ENCODE results near the gene ANKRA2.
"Not testable (repeated sequence)": the region's sequence is repeated elsewhere in the genome, so short reads cannot be mapped to it uniquely, and the experiment has no call there.

The ANKRA2 gene

DNA sequence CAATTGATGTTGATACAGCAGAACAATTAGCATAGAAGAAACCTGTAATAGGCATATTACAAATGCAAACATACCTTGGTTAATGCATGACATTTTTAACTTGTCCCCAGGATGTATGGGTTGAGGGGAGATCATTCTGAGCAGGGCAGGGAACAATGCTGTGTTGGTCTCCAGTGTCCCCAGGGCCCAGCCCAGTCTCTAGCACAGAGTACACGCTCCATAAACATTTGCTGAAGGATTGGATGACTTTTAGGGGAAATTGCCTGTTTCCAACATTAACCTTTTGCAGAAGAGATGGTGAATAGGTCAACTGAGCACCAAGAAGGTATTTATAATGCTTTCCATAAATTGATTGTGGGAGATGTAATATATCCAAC is 20.0 kb downstream of the ANKRA2 start:
- DNase-seq, result no peak

DNA sequence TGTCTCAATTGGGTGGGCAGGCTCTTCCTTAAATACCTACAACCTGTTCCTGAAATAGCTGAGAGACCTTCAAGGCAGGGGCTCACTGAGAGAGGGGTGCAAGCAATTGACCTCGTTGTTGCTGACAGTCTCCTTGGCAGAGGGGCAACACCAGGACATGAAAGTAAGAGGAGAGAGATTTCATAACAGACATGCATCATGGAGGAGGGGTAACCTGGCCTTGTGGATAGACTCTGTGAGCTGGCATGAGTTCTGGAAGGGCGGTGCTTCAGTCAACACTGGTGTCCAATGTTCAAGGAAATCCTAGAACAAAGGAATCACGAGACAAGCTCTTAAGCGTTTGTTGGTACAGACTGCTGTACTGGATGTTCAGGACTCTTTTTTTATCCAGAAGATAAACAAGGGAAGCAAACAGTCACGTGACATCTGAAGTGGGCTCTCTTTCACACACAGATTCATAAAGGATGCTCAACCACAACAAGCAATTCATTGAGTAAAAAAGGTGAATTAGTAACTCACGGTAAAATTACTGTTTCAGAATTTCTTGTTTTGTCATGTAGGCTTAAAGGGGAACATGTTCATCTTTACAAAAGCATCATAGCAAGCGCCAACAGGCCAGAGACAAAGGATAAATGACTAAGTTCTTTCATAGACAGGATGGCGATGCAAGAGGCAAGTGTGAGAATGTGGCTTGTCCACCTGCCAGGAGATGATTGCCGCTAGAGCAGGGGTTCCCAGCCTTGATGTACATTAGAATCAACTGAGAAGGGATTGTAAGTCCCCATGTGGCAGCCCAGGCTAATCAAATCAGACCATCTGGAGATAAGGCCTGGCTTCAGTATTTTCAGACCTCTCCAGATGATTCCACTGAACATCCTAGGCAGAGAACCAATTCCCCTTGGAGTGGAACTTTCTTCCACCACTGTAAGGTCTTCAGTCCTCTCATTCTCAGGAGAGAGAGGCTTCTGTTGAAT is 20.7 kb downstream of the ANKRA2 start:
- no peak for DNase-seq

- no peak for DNase-seq
Observed at GRCh38 chr5:73542020-73542419, 23.4 kb downstream of the ANKRA2 start.

- DNase-seq, result no peak
Observed at GRCh38 chr5:73540192-73540591, 25.2 kb downstream of the ANKRA2 start.

GRCh38 chr5:73539730-73540129 is 25.7 kb downstream of the ANKRA2 start:
- DNase-seq, result no peak

DNA sequence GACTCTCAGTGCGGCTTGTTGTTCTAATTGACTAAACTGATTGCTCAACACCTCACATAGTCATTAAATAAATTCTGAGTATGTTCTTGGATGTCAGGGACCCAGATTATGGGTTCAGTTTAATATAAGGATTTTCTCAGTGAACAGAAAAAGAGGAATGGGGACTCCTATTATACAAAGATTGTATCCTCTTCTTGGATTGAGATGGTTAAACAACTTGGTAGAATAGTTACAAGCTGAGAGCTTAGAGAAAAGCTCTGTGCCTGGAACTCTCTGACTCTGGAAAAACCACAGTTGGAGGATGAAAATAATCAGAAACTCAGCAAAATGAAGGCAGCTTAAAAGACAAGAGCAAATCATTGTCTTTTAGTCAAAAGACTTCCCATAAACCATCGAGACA is 30.5 kb downstream of the ANKRA2 start:
- no peak for DNase-seq

- DNase-seq, result no peak
Observed at GRCh38 chr5:73534011-73534644, 31.3 kb downstream of the ANKRA2 start.

GRCh38 chr5:73532195-73532594 is 33.2 kb downstream of the ANKRA2 start:
- no peak for DNase-seq

DNA sequence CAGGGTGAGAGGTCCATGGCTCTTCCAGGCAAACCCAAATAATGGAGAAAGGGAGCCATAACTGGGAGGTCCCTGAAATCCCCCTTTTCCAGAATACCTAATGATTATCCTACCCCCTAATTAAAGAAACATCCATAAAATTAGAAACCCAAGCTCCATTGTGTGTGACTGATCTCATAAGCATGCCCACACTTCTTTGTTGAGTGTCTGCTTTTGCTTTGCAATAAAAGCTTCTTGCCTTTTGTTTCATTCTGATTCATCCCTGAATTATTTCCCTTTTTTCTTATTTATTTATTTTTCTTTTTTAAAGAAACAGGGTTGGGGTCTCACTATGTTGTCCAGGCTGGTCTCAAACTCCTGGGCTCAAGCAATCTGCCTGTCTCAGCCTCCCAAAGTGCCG is 34.1 kb downstream of the ANKRA2 start:
- DNase-seq, result no peak

- no peak for DNase-seq
Observed at GRCh38 chr5:73529081-73529480, 36.4 kb downstream of the ANKRA2 start.

GRCh38 chr5:73528248-73528647 is 37.2 kb downstream of the ANKRA2 start:
- no peak for DNase-seq

DNA sequence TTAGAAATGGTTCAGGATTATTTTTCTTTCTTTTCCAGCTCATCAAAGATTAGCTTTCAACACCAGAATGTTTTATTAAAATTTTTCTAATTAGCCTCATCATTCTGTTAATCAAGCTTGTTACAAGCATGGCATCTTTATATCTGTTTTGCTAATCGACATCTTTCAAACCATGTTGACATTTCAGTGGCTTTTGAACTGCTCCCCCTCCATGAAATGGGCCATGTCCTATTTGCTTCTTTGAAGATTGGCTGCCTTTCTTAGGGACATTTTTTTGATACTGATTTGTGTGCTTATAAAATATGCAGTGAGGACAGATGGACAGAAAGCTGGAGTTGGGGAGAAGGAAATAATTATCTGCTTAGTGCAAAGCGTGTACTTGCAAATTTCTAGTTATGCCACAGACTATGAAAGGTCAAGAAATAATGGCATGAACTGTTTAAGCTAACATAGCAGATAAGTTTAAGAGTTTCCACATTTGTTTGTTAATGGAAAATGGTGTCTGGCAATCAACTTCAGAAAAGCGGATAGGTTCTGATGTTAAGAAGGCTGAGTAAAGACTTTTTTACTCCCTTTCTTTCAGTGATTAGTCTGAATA is 39.7 kb downstream of the ANKRA2 start:
- DNase-seq, result no peak

DNA sequence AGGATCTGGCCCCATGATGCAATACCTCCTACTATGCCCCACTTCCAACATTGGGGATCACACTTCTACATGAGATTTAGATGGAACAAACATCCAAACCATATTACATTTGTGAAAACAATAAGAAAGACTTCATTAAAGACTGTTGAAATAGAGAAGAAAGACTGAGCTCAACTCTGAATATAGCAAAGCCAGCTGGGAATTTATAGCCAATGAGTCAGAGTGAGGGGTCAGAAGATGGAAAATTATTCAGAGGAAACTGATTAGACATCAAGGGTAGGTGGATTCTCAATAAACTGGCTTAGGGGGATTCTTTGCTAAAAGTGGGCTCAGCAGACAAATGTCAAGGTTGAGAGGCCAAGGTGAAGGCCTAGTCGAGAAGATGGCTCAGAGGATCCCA is 41.6 kb downstream of the ANKRA2 start:
- no peak for DNase-seq

DNA sequence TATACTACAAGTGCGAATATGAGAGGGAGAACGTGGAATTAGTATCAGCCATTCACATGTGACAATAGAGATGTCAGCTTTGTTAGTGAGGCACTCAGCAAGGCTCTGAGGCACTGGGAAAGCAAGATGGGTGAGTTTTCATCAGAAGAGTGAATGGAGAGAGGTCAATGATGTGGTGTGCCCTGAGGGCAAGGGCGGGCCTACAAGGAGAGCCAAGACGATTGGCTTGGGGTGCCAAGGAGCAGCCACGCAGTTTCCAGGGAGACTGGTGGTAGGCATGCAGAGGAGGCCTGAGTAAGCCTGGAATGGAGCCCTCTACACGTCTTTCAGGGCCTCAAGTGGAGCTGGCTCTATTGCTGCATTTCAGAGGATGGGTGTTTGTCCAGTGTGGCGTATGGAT is 42.5 kb downstream of the ANKRA2 start:
- no peak for DNase-seq

DNA sequence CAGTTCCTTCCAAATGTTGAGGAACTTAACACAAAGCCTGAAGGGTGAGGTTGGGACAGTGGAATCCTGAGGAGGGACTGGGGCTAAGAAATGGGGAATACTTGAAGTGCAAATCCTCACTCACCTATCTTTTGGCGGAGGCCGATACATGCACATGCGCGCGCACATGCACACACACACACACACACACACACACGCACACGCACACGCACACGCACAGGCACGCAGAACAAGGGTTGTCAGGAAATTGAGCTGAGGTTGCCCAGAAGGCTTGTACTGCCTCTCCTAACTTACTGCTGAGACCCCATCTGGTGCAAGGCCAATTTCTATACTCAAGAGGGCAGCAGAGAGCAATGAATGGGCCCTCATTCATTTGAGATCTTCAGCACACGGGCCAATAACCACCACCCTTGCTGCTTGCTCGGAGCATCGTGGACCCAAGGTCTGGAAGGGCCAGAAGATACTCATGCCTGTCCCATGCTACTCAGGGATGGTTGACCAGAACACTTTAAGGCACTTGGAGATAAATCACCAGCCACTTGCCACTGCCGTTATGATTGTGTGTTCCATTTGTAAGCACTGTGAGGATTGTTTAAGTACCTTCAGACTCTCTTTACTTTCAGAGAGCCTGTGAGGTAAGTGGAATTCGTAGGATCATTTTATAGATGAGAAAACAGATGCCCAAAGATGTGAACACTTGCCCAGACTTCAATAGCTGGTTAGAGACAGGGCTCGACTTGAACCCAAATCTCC is 45.7 kb downstream of the ANKRA2 start:
- peak; percentile 53 to 88 for DNase-seq

- DNase-seq, result no peak
Observed at GRCh38 chr5:73515232-73515631, 50.2 kb downstream of the ANKRA2 start.

DNA sequence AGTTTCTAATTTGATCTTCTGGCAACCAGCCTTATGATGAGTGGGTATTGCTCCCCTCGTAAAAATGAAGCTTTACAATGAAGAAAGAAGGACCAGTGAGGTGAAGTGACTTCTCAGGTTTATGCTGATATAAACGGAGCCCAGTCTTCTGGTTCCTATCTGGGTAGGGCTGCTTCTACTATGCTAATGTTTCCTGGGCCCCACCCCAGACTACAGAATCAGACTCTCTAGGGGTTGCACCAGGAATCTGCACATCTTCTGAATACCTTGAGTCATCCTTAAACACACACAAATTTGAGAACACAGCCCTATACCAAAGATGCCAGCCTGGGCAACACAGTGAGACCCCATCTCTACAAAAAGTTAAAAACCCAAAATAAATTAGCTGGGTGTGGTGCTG is 51.0 kb downstream of the ANKRA2 start:
- DNase-seq, result no peak

- DNase-seq, result no peak
Observed at GRCh38 chr5:73513996-73514395, 51.4 kb downstream of the ANKRA2 start.

DNA sequence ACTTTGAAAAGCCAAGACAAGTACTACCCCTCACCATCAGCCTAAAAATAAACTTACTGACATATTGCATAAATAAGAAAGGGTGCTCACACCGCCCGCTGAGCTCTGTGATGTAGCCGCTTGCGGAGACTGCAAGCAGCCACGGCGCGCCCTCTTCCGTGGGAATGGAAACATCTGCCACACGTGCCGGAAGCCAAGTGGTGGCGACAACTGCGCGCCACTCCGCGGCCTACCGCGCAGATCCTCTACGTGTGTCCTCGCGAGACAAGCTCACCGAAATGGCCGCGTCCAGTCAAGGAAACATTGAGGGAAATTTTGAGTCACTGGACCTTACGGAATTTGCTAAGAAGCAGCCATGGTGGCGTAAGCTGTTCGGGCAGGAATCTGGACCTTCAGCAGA is 56.9 kb downstream of the ANKRA2 start:
- DNase-seq, result not testable (repeated sequence)

DNA sequence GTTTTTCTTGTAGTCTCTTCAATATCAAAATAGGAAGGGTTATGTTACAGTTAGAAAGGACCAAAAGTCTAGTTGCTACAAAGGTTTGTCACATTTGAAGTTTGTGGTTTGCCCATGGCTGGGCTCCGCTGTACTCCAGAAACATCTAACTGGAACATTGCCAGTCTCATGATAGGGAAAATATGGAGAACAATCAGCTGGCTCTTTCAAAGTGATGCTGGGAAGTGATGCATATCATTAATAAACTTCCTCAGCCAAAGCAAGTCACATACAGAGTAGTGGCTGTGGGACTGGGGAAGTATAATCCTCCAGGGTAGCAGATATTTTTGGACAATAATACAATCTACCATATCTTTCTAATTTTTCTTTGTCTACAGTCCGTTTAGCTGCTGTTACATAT is 58.4 kb downstream of the ANKRA2 start:
- no peak for DNase-seq

DNA sequence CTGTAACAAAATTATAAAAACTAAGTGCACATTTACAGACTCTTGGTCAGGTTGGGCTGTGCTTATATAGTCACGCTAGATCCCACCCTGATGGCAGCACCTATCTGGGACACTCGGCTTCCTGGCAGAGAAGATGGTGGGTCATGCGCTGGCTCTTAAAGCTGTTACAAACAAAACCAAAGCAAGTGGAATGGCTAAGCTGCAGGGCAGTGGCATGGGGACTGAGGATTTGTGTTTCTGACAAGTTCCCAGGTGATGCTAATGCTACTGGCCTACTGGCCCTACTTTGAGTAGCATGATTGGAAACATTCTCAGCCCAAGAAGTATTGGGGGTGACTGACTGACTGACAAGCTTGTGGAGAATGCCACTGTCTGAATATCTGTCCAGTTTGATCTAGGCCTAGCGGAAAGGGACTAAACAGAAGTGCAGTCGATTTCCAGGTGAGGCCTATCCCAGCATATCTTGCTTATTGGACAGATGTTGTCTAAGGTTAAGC is 58.9 kb downstream of the ANKRA2 start:
- DNase-seq, result no peak

All from inflammatory macrophage treated with lipopolysaccharide for 1 hour (primary cell).